GM21737 (cell line): ENCODE measurements around the gene FLT4.

ENCODE experiments used
- ATAC-seq: cut with Tn5 transposase; IDR thresholded peaks from one replicate; pipeline ENCODE4 v1.9.1; 2021; ENCODE audit warnings: mild to moderate bottlenecking, moderate library complexity; ENCODE audit not compliant: unreplicated experiment

Gene FLT4

GRCh38 chr5:180643191-180643851, 6.1 kb downstream of the FLT4 start:
- no peak for ATAC-seq

- no peak for ATAC-seq
These were observed 6.6 kb downstream of the FLT4 start for GRCh38 chr5:180642779-180643178.

- no peak for ATAC-seq
These were observed 7.1 kb downstream of the FLT4 start for GRCh38 chr5:180642181-180642775.

GRCh38 chr5:180641566-180641900, 7.9 kb downstream of the FLT4 start:
- no peak for ATAC-seq

- ATAC-seq, result no peak
These were observed 8.4 kb downstream of the FLT4 start for GRCh38 chr5:180640861-180641565.

GRCh38 chr5:180640611-180640860, 8.9 kb downstream of the FLT4 start:
- no peak for ATAC-seq

- no peak for ATAC-seq
These were observed 9.4 kb downstream of the FLT4 start for GRCh38 chr5:180639741-180640610.

GRCh38 chr5:180639287-180639686, 10.1 kb downstream of the FLT4 start:
- no peak for ATAC-seq

GRCh38 chr5:180637962-180638680, 11.3 kb downstream of the FLT4 start:
- no peak for ATAC-seq

- no peak for ATAC-seq
These were observed 12.9 kb downstream of the FLT4 start for GRCh38 chr5:180636403-180637075.

GRCh38 chr5:180636016-180636402, 13.4 kb downstream of the FLT4 start:
- ATAC-seq, result no peak

GRCh38 chr5:180633283-180634177, 15.9 kb downstream of the FLT4 start:
- no peak for ATAC-seq

GRCh38 chr5:180632768-180633167, 16.6 kb downstream of the FLT4 start:
- ATAC-seq, result no peak

GRCh38 chr5:180631549-180632383, 17.6 kb downstream of the FLT4 start:
- ATAC-seq, result no peak

GRCh38 chr5:180630426-180630825, 19.0 kb downstream of the FLT4 start:
- ATAC-seq, result no peak

- ATAC-seq, result no peak
These were observed 19.5 kb downstream of the FLT4 start for GRCh38 chr5:180629831-180630382.

GRCh38 chr5:180628827-180629750, 20.3 kb downstream of the FLT4 start:
- no peak for ATAC-seq
